Measurements from ENCODE around the gene MB.

DNA sequence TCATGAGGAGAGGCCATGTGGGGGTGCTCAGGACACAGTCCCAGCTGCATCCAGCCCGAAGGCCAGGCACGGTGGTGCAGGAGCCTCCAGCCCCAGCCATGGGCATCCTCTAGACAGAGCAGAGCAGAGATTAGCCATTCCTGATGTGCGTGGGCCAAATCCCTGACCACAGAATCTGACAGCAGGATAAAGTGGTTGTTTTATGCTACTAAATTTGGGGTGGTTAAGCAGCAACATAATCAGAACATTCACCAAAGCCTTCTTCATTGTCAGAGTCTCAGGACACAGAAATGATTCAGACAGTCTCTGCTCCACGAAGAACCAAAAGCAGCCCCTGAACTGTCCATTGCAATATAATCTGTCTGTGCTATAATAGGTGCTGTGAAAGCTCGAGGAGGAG is 56.8 kb downstream of the MB start:
- TF ChIP-seq CTCF (IDR thresholded peaks at IDR 0.05) (no peak), EZH2phosphoT487 (IDR thresholded peaks at IDR 0.05) (no peak)
